TTC549 (cell line): Measurements from ENCODE around the gene HS6ST3.
"Not testable (repeated sequence)": the region's sequence is repeated elsewhere in the genome, so short reads cannot be mapped to it uniquely, and the experiment has no call there.

Experiments used
- FAIRE-seq: peaks from 2 replicates; lab custom pipeline; 2012; peaks lifted over from hg19 to GRCh38; lab: Jason Lieb, UNC

Gene HS6ST3

GRCh38 chr13:96089749-96090239 lies at the start of gene HS6ST3:
Gene HS6ST3, plus strand, starts transcription at chr13:96090107.
- FAIRE-seq: no peak

- no peak for FAIRE-seq
Measured at GRCh38 chr13:96041326-96042110, 48.4 kb upstream of the HS6ST3 start.

DNA sequence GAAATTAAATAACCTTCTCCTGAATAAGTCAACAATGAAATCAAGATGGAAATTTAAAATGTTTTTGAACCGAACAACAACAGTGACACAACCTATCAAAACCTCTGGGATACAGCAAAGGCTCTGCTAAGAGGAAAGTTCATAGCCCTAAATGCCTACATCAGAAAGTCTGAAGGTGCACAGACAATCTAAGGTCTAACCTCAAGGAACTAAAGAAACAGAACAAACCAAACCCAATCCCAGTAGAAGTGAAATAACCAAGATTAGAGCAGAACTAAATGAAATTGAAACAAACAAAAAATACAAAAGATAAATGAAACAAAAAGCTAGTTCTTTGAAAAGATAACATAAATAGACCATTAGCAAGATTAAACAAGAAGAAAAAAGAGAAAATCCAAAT lies 45.7 kb upstream of the HS6ST3 start:
- FAIRE-seq: no peak

- not testable (repeated sequence) for FAIRE-seq
Measured at GRCh38 chr13:96046449-96047126, 43.3 kb upstream of the HS6ST3 start.

GRCh38 chr13:96050955-96051354 lies 39.0 kb upstream of the HS6ST3 start:
- FAIRE-seq: not testable (repeated sequence)

- FAIRE-seq: not testable (repeated sequence)
Measured at GRCh38 chr13:96051491-96051890, 38.4 kb upstream of the HS6ST3 start.

DNA sequence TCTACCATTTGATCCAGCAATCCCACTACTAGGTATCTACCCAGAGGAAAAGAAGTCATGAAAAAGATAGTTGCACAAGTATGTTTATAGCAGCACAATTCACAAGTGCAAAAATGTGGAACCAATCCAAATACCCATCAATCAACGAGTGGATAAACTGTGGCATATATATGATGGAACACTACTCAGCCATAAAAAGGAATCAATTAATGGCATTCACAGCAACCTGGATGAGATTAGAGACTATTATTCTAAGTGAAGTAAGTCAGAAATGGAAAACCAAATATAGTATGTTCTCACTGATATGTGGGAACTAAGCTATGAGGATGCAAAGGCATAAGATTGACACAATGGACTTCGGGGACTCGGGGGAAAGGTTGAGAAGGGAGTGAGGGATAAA lies 38.0 kb upstream of the HS6ST3 start:
- not testable (repeated sequence) for FAIRE-seq

- FAIRE-seq: no peak
Measured at GRCh38 chr13:96052656-96053002, 37.3 kb upstream of the HS6ST3 start.

DNA sequence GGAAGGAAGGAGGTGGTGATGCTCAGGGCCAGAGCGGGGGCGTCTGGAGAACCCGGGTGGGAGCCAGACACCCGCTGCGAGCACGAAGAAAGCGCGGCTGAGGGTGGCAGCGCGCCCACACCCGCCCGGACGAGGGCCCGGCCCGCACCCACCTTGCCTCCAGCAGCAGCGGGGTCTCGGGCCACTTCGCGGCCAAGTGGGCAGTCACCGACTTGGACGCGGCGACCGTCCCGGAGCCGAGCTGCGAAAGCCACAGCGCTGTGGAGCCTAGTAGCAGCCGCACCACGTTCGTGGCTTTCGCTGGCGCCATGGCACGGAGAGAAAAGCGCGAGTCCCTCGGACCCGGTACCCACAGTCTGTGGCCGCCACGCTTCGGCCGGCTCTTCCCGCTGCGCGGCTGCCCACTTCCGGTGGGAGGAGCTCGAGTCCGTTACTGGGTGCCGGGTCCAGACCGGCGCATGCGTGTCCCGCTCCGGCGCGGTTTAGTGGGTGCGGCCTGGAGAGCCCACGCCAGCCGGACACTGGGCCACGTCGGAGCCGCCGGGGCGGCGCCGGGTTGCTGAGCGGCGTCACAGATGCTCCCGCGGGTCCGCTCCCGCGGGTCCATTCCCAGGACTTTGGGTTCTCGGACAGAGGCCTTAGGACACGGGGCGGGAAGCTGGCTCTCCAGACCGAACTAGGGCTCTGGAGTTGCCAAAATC lies 36.8 kb upstream of the HS6ST3 start, which contains the start of gene UGGT2:
UGGT2 (minus strand) TSS at position 399 of the 701 bp plus-strand sequence; CDS start at position 310, 89 bp downstream.
- no peak for FAIRE-seq

- no peak for FAIRE-seq
Measured at GRCh38 chr13:96065849-96066248, 24.1 kb upstream of the HS6ST3 start.

- FAIRE-seq: no peak
Measured at GRCh38 chr13:96068729-96069128, 21.2 kb upstream of the HS6ST3 start.

DNA sequence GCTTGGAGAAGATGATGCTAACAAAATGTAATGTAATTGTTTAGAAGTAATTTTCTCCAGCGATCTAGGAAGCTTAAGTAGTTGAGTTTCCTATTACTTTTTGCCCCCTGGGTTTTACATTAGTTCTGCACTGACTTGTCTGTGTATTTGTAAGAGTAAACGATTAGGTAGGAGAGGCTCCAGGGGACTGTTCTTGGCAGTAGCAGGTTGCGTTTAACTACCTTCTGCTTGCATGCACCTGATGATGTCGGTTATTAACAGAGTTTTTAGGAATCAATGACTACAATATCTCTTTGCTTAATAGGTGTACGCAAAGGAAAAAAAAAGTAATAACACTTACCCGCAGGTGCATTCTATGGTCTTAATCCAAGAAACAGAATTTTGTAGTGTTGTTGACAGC lies 18.4 kb upstream of the HS6ST3 start:
- FAIRE-seq: no peak

DNA sequence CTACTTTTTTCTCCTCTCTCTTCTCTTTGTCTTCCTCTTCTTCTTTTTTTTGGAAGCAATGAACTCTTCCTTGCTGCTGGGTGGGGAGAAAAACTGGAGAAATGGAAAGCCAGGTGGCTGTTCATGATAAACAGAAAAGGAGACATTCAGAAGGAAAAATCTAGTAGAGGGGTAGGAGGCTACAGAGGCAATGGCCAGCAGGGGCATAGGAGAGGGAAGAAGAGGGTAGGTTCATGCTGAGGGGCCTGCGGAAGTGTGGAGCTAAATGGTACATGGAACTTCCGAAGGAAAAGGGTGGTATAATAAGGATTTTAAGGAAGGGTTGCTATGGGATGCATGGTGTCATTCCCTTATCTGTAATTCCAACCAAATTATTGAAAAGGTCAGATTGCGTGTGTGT lies 17.5 kb upstream of the HS6ST3 start:
- no peak for FAIRE-seq

- FAIRE-seq: peak; percentile 34
Measured at GRCh38 chr13:96075953-96076543, 13.9 kb upstream of the HS6ST3 start.

- FAIRE-seq: no peak
Measured at GRCh38 chr13:96080676-96081075, 9.2 kb upstream of the HS6ST3 start.

GRCh38 chr13:96081888-96082287 lies 8.0 kb upstream of the HS6ST3 start:
- FAIRE-seq: no peak

DNA sequence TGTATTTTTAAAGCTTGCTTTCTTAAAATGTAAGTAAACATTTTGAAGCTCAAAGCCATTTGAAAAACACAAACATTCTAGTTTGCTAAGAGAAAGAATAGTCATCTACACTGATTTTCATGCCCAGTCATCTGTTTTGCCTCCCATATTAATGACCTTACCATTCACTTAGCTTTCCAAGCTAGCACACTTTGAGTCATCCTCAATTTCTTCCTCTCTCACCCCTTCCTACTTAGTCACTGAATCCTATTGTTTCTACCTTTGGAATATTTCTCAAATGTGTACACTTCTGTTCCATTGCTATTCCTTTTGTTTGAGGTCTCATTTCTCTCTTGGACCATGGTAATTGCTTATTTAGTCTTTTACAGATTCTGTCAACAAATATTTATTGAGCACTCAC lies 7.3 kb upstream of the HS6ST3 start:
- FAIRE-seq: no peak

- FAIRE-seq: no peak
Measured at GRCh38 chr13:96086736-96087135, 3.2 kb upstream of the HS6ST3 start.

DNA sequence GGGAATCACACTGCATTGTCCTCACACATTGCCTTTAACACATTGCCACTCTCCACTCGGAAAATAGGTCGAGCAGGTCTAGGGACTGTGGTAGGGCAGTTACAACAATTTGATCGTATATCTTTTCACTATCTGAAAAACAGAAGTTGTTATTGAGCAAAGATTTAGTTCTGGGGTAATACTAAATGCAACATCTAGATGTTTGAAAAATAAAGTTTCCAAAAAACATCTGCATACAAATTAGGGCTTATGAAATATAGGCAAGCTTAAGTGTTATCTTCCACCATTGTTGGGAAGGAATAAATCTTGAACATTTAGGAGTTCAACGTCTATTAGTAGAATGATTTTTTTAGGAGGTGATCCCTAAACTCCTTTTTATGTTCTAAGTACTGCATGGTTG lies 768 bp upstream of the HS6ST3 start:
- no peak for FAIRE-seq

DNA sequence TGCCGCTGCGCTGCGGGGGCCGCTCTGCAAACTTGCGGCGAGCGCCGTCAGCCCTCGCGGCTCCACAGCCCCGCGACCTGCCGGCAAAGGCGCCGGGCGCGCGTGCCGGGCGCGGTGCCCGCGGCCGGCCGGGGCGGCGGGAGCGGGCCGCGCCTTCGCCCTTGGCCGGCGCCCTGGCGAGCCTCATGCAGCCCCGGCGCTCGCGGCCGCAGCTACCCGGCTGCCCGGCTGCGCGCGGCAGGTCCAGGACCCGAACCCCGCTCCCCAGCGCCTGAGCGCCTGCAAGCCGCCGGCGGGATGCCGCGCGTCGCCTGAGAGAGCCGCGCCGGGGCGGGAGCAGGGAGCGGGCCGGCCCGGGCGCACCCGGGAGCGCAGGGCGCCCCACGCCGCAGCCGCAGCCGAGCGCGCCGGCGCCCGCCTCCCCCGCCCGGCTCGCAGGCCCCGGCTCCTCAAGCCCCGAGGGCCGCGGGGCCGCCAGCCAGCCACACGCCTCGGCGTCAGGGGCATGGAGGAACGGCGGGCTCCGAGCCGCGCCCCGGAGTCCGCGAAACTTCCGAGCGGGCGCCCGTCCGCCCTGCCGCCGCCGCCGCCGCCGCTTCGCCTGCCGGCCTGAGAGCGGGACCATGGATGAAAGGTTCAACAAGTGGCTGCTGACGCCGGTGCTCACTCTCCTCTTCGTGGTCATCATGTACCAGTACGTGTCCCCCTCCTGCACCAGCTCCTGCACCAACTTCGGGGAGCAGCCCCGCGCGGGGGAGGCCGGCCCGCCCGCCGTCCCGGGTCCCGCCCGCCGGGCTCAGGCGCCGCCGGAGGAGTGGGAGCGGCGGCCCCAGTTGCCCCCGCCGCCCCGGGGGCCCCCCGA lies 564 bp downstream of the HS6ST3 start:
- no peak for FAIRE-seq
